ENCODE results near the gene CAPZA1. TPM values are rescaled to one million over a fixed set of nuclear protein-coding genes. Genes with fewer than 3 reads are reported as not detected.

CAPZA1 gene
- total RNA-seq, 4 donors from 2014 or later, result 65.7 to 93.7 (median 84.1) TPM

GRCh38 chr1:112581586-112582192, 37.9 kb upstream of the CAPZA1 start:
- H3K27me3 ChIP-seq, result no peaks in the 10 kb centered on the region
- no peaks in the 10 kb centered on the region for H3K9me3 ChIP-seq
- H3K4me1 ChIP-seq, result no peaks in the 10 kb centered on the region
- H3K4me3 ChIP-seq, result no peak overlapping the region
- H3K27ac ChIP-seq, result no peak overlapping the region
- peaks cover 3 to 71% of the 10 kb centered on the region in 2 donors for H3K36me3 ChIP-seq
- no peak for ATAC-seq
- no peak for TF ChIP-seq POLR2A (IDR thresholded peaks at IDR 0.05)
- TF ChIP-seq CTCF (IDR thresholded peaks at IDR 0.05), result no peak
- TF ChIP-seq POLR2AphosphoS5 (IDR thresholded peaks at IDR 0.05), result no peak
- no peak for TF ChIP-seq EP300 (IDR thresholded peaks at IDR 0.05)

GRCh38 chr1:112583366-112583765, 36.3 kb upstream of the CAPZA1 start:
- TF ChIP-seq POLR2A (IDR thresholded peaks at IDR 0.05) (no peak), EP300 (IDR thresholded peaks at IDR 0.05) (no peak), CTCF (IDR thresholded peaks at IDR 0.05) (no peak), POLR2AphosphoS5 (IDR thresholded peaks at IDR 0.05) (no peak)
- no peaks in the 10 kb centered on the region for H3K4me1 ChIP-seq
- no peaks in the 10 kb centered on the region for H3K9me3 ChIP-seq
- ATAC-seq, result no peak
- no peaks in the 10 kb centered on the region for H3K27me3 ChIP-seq
- no peak overlapping the region for H3K27ac ChIP-seq
- H3K4me3 ChIP-seq, result no peak overlapping the region
- peaks cover 3 to 66% of the 10 kb centered on the region in 2 donors for H3K36me3 ChIP-seq

GRCh38 chr1:112589766-112590165, 29.9 kb upstream of the CAPZA1 start:
- no peak overlapping the region for H3K27ac ChIP-seq
- TF ChIP-seq EP300 (IDR thresholded peaks at IDR 0.05) (no peak), CTCF (IDR thresholded peaks at IDR 0.05) (no peak), POLR2A (IDR thresholded peaks at IDR 0.05) (no peak), POLR2AphosphoS5 (IDR thresholded peaks at IDR 0.05) (no peak)
- no peaks in the 10 kb centered on the region for H3K27me3 ChIP-seq
- no peaks in the 10 kb centered on the region for H3K4me1 ChIP-seq
- no peak overlapping the region for H3K4me3 ChIP-seq
- WGBS, 2 donors (ENCODE audit: low coverage in 1 of 2), result 100% methylated on average over 1 of the region's 1 CpG
- H3K36me3 ChIP-seq, result peaks cover 4 to 57% of the 10 kb centered on the region in 2 donors
- no peaks in the 10 kb centered on the region for H3K9me3 ChIP-seq
- ATAC-seq, result no peak

GRCh38 chr1:112594208-112594876, 25.3 kb upstream of the CAPZA1 start:
- H3K4me1 ChIP-seq, result no peaks in the 10 kb centered on the region
- 24 to 66% methylated on average over 2 to 3 of the region's 3 CpGs for WGBS, 2 donors (ENCODE audit: low coverage in 1 of 2)
- no peak for TF ChIP-seq POLR2AphosphoS5 (IDR thresholded peaks at IDR 0.05)
- no peak for TF ChIP-seq CTCF (IDR thresholded peaks at IDR 0.05)
- no peak for TF ChIP-seq EP300 (IDR thresholded peaks at IDR 0.05)
- no peak for TF ChIP-seq POLR2A (IDR thresholded peaks at IDR 0.05)
- no peak overlapping the region for H3K27ac ChIP-seq
- no peak for ATAC-seq
- H3K36me3 ChIP-seq, result peaks cover 4 to 69% of the 10 kb centered on the region in 2 donors
- H3K27me3 ChIP-seq, result no peaks in the 10 kb centered on the region
- H3K9me3 ChIP-seq, result no peaks in the 10 kb centered on the region
- no peak overlapping the region for H3K4me3 ChIP-seq

GRCh38 chr1:112599477-112599876, 20.2 kb upstream of the CAPZA1 start:
- Histone ChIP-seq H3K27me3 (no peaks in the 10 kb centered on the region), H3K9me3 (no peaks in the 10 kb centered on the region), H3K4me3 (no peak overlapping the region), H3K4me1 (no peaks in the 10 kb centered on the region), H3K36me3 (peaks cover 0 to 85% of the 10 kb centered on the region in 2 donors), H3K27ac (no peak overlapping the region)
- TF ChIP-seq POLR2A (IDR thresholded peaks at IDR 0.05), result no peak
- no peak for TF ChIP-seq CTCF (IDR thresholded peaks at IDR 0.05)
- TF ChIP-seq EP300 (IDR thresholded peaks at IDR 0.05), result no peak
- 91 to 92% methylated on average over 4 of the region's 4 CpGs for WGBS, 2 donors (ENCODE audit: low coverage in 1 of 2)
- no peak for ATAC-seq

Data from gastroesophageal sphincter (tissue), 4 donors.